Left kidney (tissue), 2 donors: ENCODE results near the gene ARHGDIG. TPM values are rescaled to one million over a fixed set of nuclear protein-coding genes. Genes with fewer than 3 reads are reported as not detected.
"Not testable (repeated sequence)": the region's sequence is repeated elsewhere in the genome, so short reads cannot be mapped to it uniquely, and the experiment has no call there.

Experiments used
- DNase-seq: peaks from one replicate; pipeline ENCODE4 v3.0.0-alpha.2; 2013
- polyA plus RNA-seq: library from polyadenylated mRNA; unstranded; fragments of 120-200 nt; gene quantifications from one replicate; pipeline ENCODE4 v1.2.1, GENCODE V29; 2013; ENCODE audit not compliant: insufficient read length

Gene ARHGDIG
- polyA plus RNA-seq, 1 donor = 3.6 TPM

GRCh38 chr16:263182-263774 lies 17.1 kb upstream of the ARHGDIG start:
- DNase-seq = no peak

- no peak for DNase-seq
Observed at GRCh38 chr16:263944-264343, 16.4 kb upstream of the ARHGDIG start.

- DNase-seq = no peak
Observed at GRCh38 chr16:264440-264951, 15.9 kb upstream of the ARHGDIG start.

GRCh38 chr16:265002-265529 lies 15.3 kb upstream of the ARHGDIG start:
- no peak for DNase-seq

- DNase-seq = no peak
Observed at GRCh38 chr16:265711-266110, 14.7 kb upstream of the ARHGDIG start.

- DNase-seq = no peak
Observed at GRCh38 chr16:266258-267164, 13.9 kb upstream of the ARHGDIG start.

- not testable (repeated sequence) for DNase-seq
Observed at GRCh38 chr16:267562-267961, 12.8 kb upstream of the ARHGDIG start.

GRCh38 chr16:268141-269053 lies 12.0 kb upstream of the ARHGDIG start:
- DNase-seq = no peak

GRCh38 chr16:269061-269796 lies 11.2 kb upstream of the ARHGDIG start:
- no peak for DNase-seq

GRCh38 chr16:270381-271255 lies 9.8 kb upstream of the ARHGDIG start:
- no peak for DNase-seq

- DNase-seq = no peak
Observed at GRCh38 chr16:272633-273546, 7.5 kb upstream of the ARHGDIG start.

GRCh38 chr16:273547-274421 lies 6.6 kb upstream of the ARHGDIG start:
- DNase-seq = no peak

GRCh38 chr16:275041-275641 lies 5.2 kb upstream of the ARHGDIG start:
- DNase-seq = no peak

GRCh38 chr16:275786-276232 lies 4.6 kb upstream of the ARHGDIG start, which contains the start of gene RGS11:
RGS11 (minus strand) TSS chr16:275944; CDS start chr16:275911, 33 bp downstream.
- no peak for DNase-seq

GRCh38 chr16:276426-277077 lies 3.8 kb upstream of the ARHGDIG start:
- DNase-seq = no peak

- no peak for DNase-seq
Observed at GRCh38 chr16:278863-279366, 1.5 kb upstream of the ARHGDIG start.

- no peak for DNase-seq
Observed at GRCh38 chr16:279531-279930, 860 bp upstream of the ARHGDIG start.
